HFFc6 (cell line): ENCODE measurements around the gene INPP5K. TPM values are rescaled to one million over a fixed set of nuclear protein-coding genes. Genes with fewer than 3 reads are reported as not detected.

Experiments used
- DNase-seq: peaks from one replicate; pipeline ENCODE4 v3.0.0-alpha.2; 2018
- H3K27ac Mint-ChIP-seq: 2 replicates; pipeline ENCODE4 v1.8.0; 2020; ENCODE audit warnings: mild to moderate bottlenecking, mixed read lengths
- H3K27me3 Mint-ChIP-seq: 2 replicates; pipeline ENCODE4 v1.8.0; 2021; ENCODE audit warnings: mild to moderate bottlenecking, moderate library complexity, mixed read lengths; ENCODE audit not compliant: insufficient read depth
- H3K36me3 Mint-ChIP-seq: 2 replicates; pipeline ENCODE4 v1.8.0; 2021; ENCODE audit warnings: low read depth, mixed read lengths
- H3K4me1 Mint-ChIP-seq: 2 replicates; pipeline ENCODE4 v1.8.0; 2020; ENCODE audit warnings: low read depth, mixed read lengths
- H3K4me3 Mint-ChIP-seq: 2 replicates; pipeline ENCODE4 v1.8.0; 2020; ENCODE audit warnings: mild to moderate bottlenecking, moderate library complexity, mixed read lengths
- H3K9me3 Mint-ChIP-seq: 2 replicates; pipeline ENCODE4 v1.8.0; 2020; ENCODE audit warnings: mild to moderate bottlenecking, mixed read lengths
- CTCF ChIP-seq: fragments of 200-600 bp; sonication (generic); IDR thresholded peaks from 2 replicates; pipeline ENCODE4 v1.5.0; 2021; ENCODE audit warnings: antibody characterized with exemption, mild to moderate bottlenecking
- total RNA-seq, 6 experiments: library from RNA; stranded (reverse); fragmentation: NEBNext Ultra II Directional; extraction: Animal tissue kit (Norgen Biotek cat#: 25700); gene quantifications; 2 replicates in 1 of 6; 3 replicates in 5 of 6; pipeline ENCODE4 v1.2.3, GENCODE V29; 2021

INPP5K gene
- total RNA-seq, 6 experiments from 2014 or later = 18.2 to 23.5 (median 20.3) TPM

- H3K9me3 Mint-ChIP-seq = no peaks in the 10 kb centered on the region
- H3K27me3 Mint-ChIP-seq = no peaks in the 10 kb centered on the region; the same call in 1 of the 2 replicates
- peak overlapping the region; percentile 81 for H3K27ac Mint-ChIP-seq
- DNase-seq = no peak
- H3K4me3 Mint-ChIP-seq = peak overlapping the region; percentile 88
- peaks cover 35% of the 10 kb centered on the region for H3K4me1 Mint-ChIP-seq
- H3K36me3 Mint-ChIP-seq = peaks cover 5% of the 10 kb centered on the region; the same call in 1 of the 2 replicates
- no peak for TF ChIP-seq CTCF
Observed at GRCh38 chr17:1491443-1492248, 24.8 kb downstream of the INPP5K start.

- TF ChIP-seq CTCF = no peak
- H3K9me3 Mint-ChIP-seq = no peaks in the 10 kb centered on the region
- H3K4me3 Mint-ChIP-seq = peak overlapping the region; percentile 84
- no peaks in the 10 kb centered on the region; the same call in 1 of the 2 replicates for H3K27me3 Mint-ChIP-seq
- peaks cover 5% of the 10 kb centered on the region; the same call in 1 of the 2 replicates for H3K36me3 Mint-ChIP-seq
- no peak for DNase-seq
- peak overlapping the region; percentile 74 for H3K27ac Mint-ChIP-seq
- H3K4me1 Mint-ChIP-seq = peaks cover 35% of the 10 kb centered on the region
Observed at GRCh38 chr17:1490643-1491442, 25.6 kb downstream of the INPP5K start.

GRCh38 chr17:1488826-1489270 lies 27.6 kb downstream of the INPP5K start:
- no peak for DNase-seq
- Mint-ChIP-seq H3K36me3 (peaks cover 5% of the 10 kb centered on the region; the same call in 1 of the 2 replicates), H3K4me1 (peaks cover 42% of the 10 kb centered on the region), H3K27me3 (no peaks in the 10 kb centered on the region; the same call in none of the 2 replicates), H3K27ac (peak overlapping the region; percentile 87), H3K9me3 (no peaks in the 10 kb centered on the region), H3K4me3 (peak overlapping the region; percentile 84)
- TF ChIP-seq CTCF = no peak

GRCh38 chr17:1487939-1488825 lies 28.2 kb downstream of the INPP5K start:
- Mint-ChIP-seq H3K4me1 (peaks cover 42% of the 10 kb centered on the region), H3K36me3 (peaks cover 5% of the 10 kb centered on the region; the same call in 1 of the 2 replicates)

More at GRCh38 chr17:1487939-1488825, 28.2 kb downstream of the INPP5K start:
- peak; percentile 75 for DNase-seq
- Mint-ChIP-seq H3K27ac (peak overlapping the region; percentile 90), H3K9me3 (no peaks in the 10 kb centered on the region), H3K4me3 (peak overlapping the region; percentile 84), H3K27me3 (no peaks in the 10 kb centered on the region; the same call in none of the 2 replicates)
- TF ChIP-seq CTCF = peak; percentile 41
